ENCODE data around the gene AGPAT3.

The AGPAT3 gene

GRCh38 chr21:43927591-43928221, 62.7 kb downstream of the AGPAT3 start:
- no peak for DNase-seq

- DNase-seq, result no peak
These were observed 63.5 kb downstream of the AGPAT3 start for GRCh38 chr21:43928222-43929125.

GRCh38 chr21:43929217-43929971, 64.4 kb downstream of the AGPAT3 start:
- DNase-seq, result no peak

GRCh38 chr21:43930074-43930847, 65.2 kb downstream of the AGPAT3 start:
- no peak for DNase-seq

GRCh38 chr21:43930848-43931375, 65.9 kb downstream of the AGPAT3 start:
- no peak for DNase-seq

GRCh38 chr21:43931489-43931888, 66.5 kb downstream of the AGPAT3 start:
- DNase-seq, result no peak

GRCh38 chr21:43932005-43932404, 67.0 kb downstream of the AGPAT3 start:
- no peak for DNase-seq

- no peak for DNase-seq
These were observed 68.2 kb downstream of the AGPAT3 start for GRCh38 chr21:43933199-43933598.

GRCh38 chr21:43933680-43934079, 68.7 kb downstream of the AGPAT3 start:
- no peak for DNase-seq

- no peak for DNase-seq
These were observed 69.1 kb downstream of the AGPAT3 start for GRCh38 chr21:43934116-43934515.

- DNase-seq, result no peak
These were observed 70.0 kb downstream of the AGPAT3 start for GRCh38 chr21:43934716-43935705.

- no peak for DNase-seq
These were observed 70.7 kb downstream of the AGPAT3 start for GRCh38 chr21:43935711-43936110.

GRCh38 chr21:43936247-43936967, 71.4 kb downstream of the AGPAT3 start:
- no peak for DNase-seq

GRCh38 chr21:43937051-43937832, 72.2 kb downstream of the AGPAT3 start:
- DNase-seq, result no peak

- DNase-seq, result no peak
These were observed 72.9 kb downstream of the AGPAT3 start for GRCh38 chr21:43937891-43938309.

- peak; percentile 7 for DNase-seq
These were observed 73.9 kb downstream of the AGPAT3 start for GRCh38 chr21:43938751-43939442.

GRCh38 chr21:43939443-43940328, 74.7 kb downstream of the AGPAT3 start:
- DNase-seq, result no peak
